GM23248 (cell line): ENCODE data around the gene MAPKBP1. TPM values are rescaled to one million over a fixed set of nuclear protein-coding genes. Genes with fewer than 3 reads are reported as not detected.

Experiments used
- DNase-seq: peaks from one replicate; pipeline ENCODE4 v3.0.0-alpha.2; 2015
- H2AFZ ChIP-seq: fragments of 200-600 bp; sonication (generic); 2 replicates; pipeline ENCODE4 v1.6.1; 2016; ENCODE audit warnings: antibody characterized with exemption
- H3F3A ChIP-seq: fragments of 200-600 bp; sonication (generic); 2 replicates; pipeline ENCODE4 v1.6.1; 2016; ENCODE audit warnings: mild to moderate bottlenecking, antibody characterized with exemption, mixed run types; ENCODE audit not compliant: insufficient read depth
- H3K27ac ChIP-seq: fragments of 200-600 bp; sonication (generic); 2 replicates; pipeline ENCODE4 v1.5.1; 2016; ENCODE audit warnings: mild to moderate bottlenecking
- H3K27me3 ChIP-seq: fragments of 200-600 bp; sonication (generic); replicated peaks from 2 replicates; pipeline ENCODE4 v1.6.1; 2016; ENCODE audit warnings: mild to moderate bottlenecking; ENCODE audit not compliant: insufficient read depth
- H3K36me3 ChIP-seq: fragments of 200-600 bp; sonication (generic); 2 replicates; pipeline ENCODE4 v1.6.1; 2016; ENCODE audit warnings: low read depth, mild to moderate bottlenecking
- H3K4me1 ChIP-seq: fragments of 200-600 bp; sonication (generic); 2 replicates; pipeline ENCODE4 v1.6.1; 2016; ENCODE audit warnings: mild to moderate bottlenecking; ENCODE audit not compliant: insufficient read depth
- H3K4me2 ChIP-seq: fragments of 200-600 bp; sonication (generic); one replicate; pipeline ENCODE4 v1.6.1; 2016; ENCODE audit warnings: mild to moderate bottlenecking; ENCODE audit not compliant: unreplicated experiment
- H3K4me3 ChIP-seq: fragments of 200-600 bp; sonication (generic); 2 replicates; pipeline ENCODE4 v1.5.1; 2016; ENCODE audit warnings: mild to moderate bottlenecking
- H3K79me2 ChIP-seq: fragments of 200-600 bp; sonication (generic); 2 replicates; pipeline ENCODE4 v1.6.1; 2016; ENCODE audit warnings: mild to moderate bottlenecking; ENCODE audit not compliant: insufficient read depth
- H3K9ac ChIP-seq: fragments of 200-600 bp; sonication (generic); 2 replicates; pipeline ENCODE4 v1.6.1; 2016; ENCODE audit warnings: mild to moderate bottlenecking
- H3K9me2 ChIP-seq: fragments of 200-600 bp; sonication (generic); 2 replicates; pipeline ENCODE4 v1.6.1; 2016; ENCODE audit warnings: mixed run types, mild to moderate bottlenecking, moderate library complexity; ENCODE audit not compliant: insufficient read depth
- H3K9me3 ChIP-seq: fragments of 200-600 bp; sonication (generic); one replicate; pipeline ENCODE4 v1.6.1; 2017; ENCODE audit warnings: low read depth
- H4K20me1 ChIP-seq: fragments of 200-600 bp; sonication (generic); 2 replicates; pipeline ENCODE4 v1.6.0; 2016; ENCODE audit not compliant: insufficient read depth
- EZH2 ChIP-seq: fragments of 200-600 bp; sonication (generic); IDR thresholded peaks from 2 replicates; pipeline ENCODE4 v1.6.1; 2018; ENCODE audit warnings: antibody characterized with exemption, mild to moderate bottlenecking; ENCODE audit not compliant: insufficient read depth, poor library complexity, severe bottlenecking
- EZH2phosphoT487 ChIP-seq: fragments of 200-600 bp; sonication (generic); IDR thresholded peaks from 2 replicates; pipeline ENCODE4 v1.6.1; 2018; ENCODE audit warnings: antibody characterized with exemption, moderate library complexity, mild to moderate bottlenecking, low read depth; ENCODE audit not compliant: insufficient read depth
- WGBS, 2 experiments: methylation state at CpG; one replicate each; pipeline ENCODE4 v1.1.6; 2015 to 2017; ENCODE audit warnings: low lambda C conversion rate in 2 of 2, low coverage in 1 of 2; ENCODE audit errors: missing lambda C conversion rate in 2 of 2; 5-methylcytosine and 5-hydroxymethylcytosine counted together
- in situ Hi-C: fragments of 300-500 bp; cut with MboI; formaldehyde crosslinking; loops from 2 replicates; pipeline ENCODE4 v1.15.0; 2020
- polyA plus RNA-seq: library from polyadenylated mRNA; unstranded; fragments of >200 nt; fragmentation: Nextera tagmentation; extraction: Ambion mirVana; gene quantifications from 2 replicates; pipeline ENCODE4 v1.2.1, GENCODE V29; 2016
- total RNA-seq: library from RNA; depleted of rRNA; stranded (reverse); fragments of >200 nt; shearing (Covaris generic); gene quantifications from 2 replicates; pipeline ENCODE4 v1.2.3, GENCODE V29; 2014

MAPKBP1 gene
- total and polyA plus RNA-seq, 2 experiments from 2014 or later = 5.2 to 8.5 TPM

DNA sequence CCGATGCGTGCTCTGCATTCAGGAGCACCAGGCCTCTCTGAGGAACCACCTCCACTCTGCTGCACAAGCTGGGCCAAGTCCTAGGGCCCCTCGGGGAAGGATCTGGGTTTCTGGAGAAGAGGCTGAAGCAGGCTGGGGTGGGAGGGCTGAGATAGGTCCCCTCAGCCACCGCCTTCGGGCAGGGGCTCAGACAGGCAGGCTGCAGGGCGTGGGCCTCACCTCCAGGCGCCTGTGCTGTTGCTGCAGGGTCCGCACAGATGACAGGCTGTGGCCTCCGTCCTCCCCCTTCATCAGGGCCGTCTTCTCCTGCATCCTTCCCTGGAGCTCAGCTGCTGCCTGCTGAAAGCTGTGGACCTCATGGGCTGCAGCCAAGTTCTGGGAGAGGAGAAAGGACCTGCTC is 79.5 kb downstream of the MAPKBP1 start:
- Histone ChIP-seq H3K4me2 (no peak overlapping the region), H4K20me1 (no peaks in the 10 kb centered on the region), H3K9ac (no peak overlapping the region), H3K4me3 (no peak overlapping the region), H3K4me1 (no peaks in the 10 kb centered on the region), H3F3A (0 out of 2 replicates have a peak, but pooled peaks cover 3% of the 10 kb centered on the region), H2AFZ (no peak overlapping the region), H3K9me3 (no peaks in the 10 kb centered on the region), H3K36me3 (no peaks in the 10 kb centered on the region), H3K79me2 (no peaks in the 10 kb centered on the region), H3K9me2 (no peaks in the 10 kb centered on the region), H3K27me3 (no peaks in the 10 kb centered on the region), H3K27ac (no peak overlapping the region)
- in situ Hi-C loops = no loop called here
- no peak for TF ChIP-seq EZH2
- TF ChIP-seq EZH2phosphoT487 = no peak
- 85 to 86% methylated on average over 10 of the region's 10 CpGs for WGBS, 2 experiments
- DNase-seq = no peak

DNA sequence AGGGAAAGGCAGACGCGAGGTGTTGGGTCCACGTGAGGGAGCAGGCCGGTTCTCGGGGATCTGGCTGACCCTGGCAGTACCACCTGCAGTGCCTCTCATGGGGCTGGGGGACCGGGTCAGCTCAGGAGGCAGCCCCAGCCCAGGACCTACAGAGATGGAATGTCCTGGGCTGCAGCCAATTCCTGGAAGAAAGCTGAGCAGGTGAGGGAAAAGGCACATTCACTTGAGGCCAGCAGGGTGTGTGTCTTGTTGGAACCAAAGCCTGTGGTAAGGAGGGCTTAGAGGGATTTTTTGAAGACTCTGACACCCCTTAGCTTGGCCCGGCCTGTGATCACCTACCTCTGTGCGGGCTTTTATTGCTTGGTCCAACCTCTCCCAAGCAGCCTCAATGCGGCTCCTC is 80.2 kb downstream of the MAPKBP1 start:
- Histone ChIP-seq H3K9me3 (no peaks in the 10 kb centered on the region), H3K9me2 (no peaks in the 10 kb centered on the region), H3F3A (0 out of 2 replicates have a peak, but pooled peaks cover 3% of the 10 kb centered on the region), H3K79me2 (no peaks in the 10 kb centered on the region), H3K27ac (no peak overlapping the region), H3K9ac (no peak overlapping the region), H3K27me3 (no peaks in the 10 kb centered on the region), H2AFZ (no peak overlapping the region), H3K36me3 (no peaks in the 10 kb centered on the region), H3K4me2 (no peak overlapping the region), H4K20me1 (no peaks in the 10 kb centered on the region), H3K4me3 (no peak overlapping the region), H3K4me1 (no peaks in the 10 kb centered on the region)
- DNase-seq = no peak
- 88 to 90% methylated on average over 8 to 9 of the region's 9 CpGs for WGBS, 2 experiments
- in situ Hi-C loops = no loop called here
- no peak for TF ChIP-seq EZH2phosphoT487
- TF ChIP-seq EZH2 = no peak

DNA sequence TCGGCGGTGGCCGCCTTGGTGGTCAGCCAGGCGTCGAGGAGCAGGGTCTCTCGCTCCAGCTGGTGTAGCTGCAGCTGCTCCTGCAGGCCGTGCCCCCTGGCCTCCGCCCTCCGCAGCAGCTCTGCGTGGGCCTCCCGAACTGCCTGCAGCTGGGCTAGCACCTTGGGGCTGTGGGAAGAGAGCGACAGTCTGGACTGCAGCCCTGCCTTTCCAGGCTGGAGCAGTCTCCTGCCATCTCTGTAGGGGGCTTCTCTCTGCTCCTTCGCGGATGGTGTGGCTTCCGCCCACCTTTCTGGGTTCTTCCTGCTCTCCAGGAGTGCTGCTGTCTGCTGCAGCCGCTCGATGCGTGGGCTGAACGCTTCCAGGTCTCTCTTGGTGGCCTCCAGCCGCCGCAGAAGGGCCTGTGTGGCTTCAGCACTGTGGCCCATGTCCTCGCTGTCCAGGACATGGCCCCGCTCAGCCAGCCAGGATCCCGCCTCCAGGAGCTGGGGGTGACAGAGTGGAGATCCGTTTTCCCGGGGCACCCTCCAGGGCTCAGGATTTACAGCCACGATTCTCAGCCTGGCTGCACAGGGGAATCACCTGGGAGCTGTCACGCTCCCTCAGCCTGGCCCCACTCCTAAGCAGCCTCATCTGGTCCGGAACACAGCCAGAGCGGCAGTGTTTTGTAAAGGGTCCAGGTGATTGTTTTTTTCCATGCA is 81.1 kb downstream of the MAPKBP1 start:
- Histone ChIP-seq H3K4me1 (no peaks in the 10 kb centered on the region), H2AFZ (no peak overlapping the region), H3K4me2 (no peak overlapping the region), H3K4me3 (no peak overlapping the region), H3K79me2 (no peaks in the 10 kb centered on the region), H3K9ac (no peak overlapping the region), H4K20me1 (no peaks in the 10 kb centered on the region), H3K27ac (no peak overlapping the region), H3F3A (no peaks in the 10 kb centered on the region), H3K36me3 (no peaks in the 10 kb centered on the region), H3K9me3 (no peaks in the 10 kb centered on the region), H3K9me2 (no peaks in the 10 kb centered on the region), H3K27me3 (no peaks in the 10 kb centered on the region)
- TF ChIP-seq EZH2phosphoT487 (no peak), EZH2 (no peak)
- in situ Hi-C loops = no loop called here
- WGBS, 2 experiments = 78 to 81% methylated on average over 30 of the region's 30 CpGs
- DNase-seq = no peak

DNA sequence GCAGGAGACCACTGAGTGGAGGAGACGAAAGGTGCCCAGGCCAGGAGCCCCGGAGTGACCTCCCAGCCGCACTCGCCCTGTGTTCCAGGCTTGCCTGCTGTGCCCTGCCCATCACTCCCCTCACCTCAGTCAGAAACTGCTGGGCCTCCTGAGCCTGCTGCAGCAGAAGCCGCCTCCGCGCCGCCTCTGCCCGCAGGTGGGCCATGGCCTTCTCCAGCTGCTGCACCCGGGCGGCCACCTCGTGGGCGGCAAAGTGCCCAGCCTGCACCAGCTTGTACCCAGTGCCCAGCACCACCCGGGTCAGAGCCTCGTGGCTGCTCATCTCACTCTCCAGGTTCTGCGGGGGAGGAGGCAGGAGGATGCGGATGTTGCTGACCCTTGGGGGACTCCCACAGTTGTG is 82.0 kb downstream of the MAPKBP1 start:
- Histone ChIP-seq H2AFZ (no peak overlapping the region), H3K9me3 (no peaks in the 10 kb centered on the region), H3K27me3 (no peaks in the 10 kb centered on the region), H3K4me2 (no peak overlapping the region), H3K27ac (no peak overlapping the region), H3K4me1 (no peaks in the 10 kb centered on the region), H3K4me3 (no peak overlapping the region), H3K9me2 (no peaks in the 10 kb centered on the region), H3K9ac (no peak overlapping the region), H3K36me3 (no peaks in the 10 kb centered on the region), H3K79me2 (no peaks in the 10 kb centered on the region), H4K20me1 (no peaks in the 10 kb centered on the region), H3F3A (no peaks in the 10 kb centered on the region)
- in situ Hi-C loops = no loop called here
- 81 to 87% methylated on average over 16 to 17 of the region's 17 CpGs for WGBS, 2 experiments
- DNase-seq = no peak
- no peak for TF ChIP-seq EZH2phosphoT487
- no peak for TF ChIP-seq EZH2
